Activated B cell treated with CpG ODN at 0.5 μM for 24 hours (primary cell): ENCODE data around the gene HSPA5. TPM values are rescaled to one million over a fixed set of nuclear protein-coding genes. Genes with fewer than 3 reads are reported as not detected.
"Not testable (repeated sequence)": the region's sequence is repeated elsewhere in the genome, so short reads cannot be mapped to it uniquely, and the experiment has no call there.

Experiments
- ATAC-seq: fragments of 200-7000 bp; cut with Tn5 transposase; one replicate; pipeline ENCODE4 v1.10.0; 2021; ENCODE audit warnings: low read depth, mild to moderate bottlenecking, moderate library complexity
- CTCF ChIA-PET: fragments of 350-600 bp; sonication (Branson Sonifier 250); formaldehyde crosslinking; loops from one replicate; lab custom pipeline; 2021; ENCODE audit warnings: antibody characterized with exemption; lab: Charles Lee
- POLR2A ChIA-PET: fragments of 350-600 bp; sonication (Branson Sonifier 250); formaldehyde crosslinking; loops from one replicate; lab custom pipeline; 2021; ENCODE audit warnings: antibody characterized with exemption; lab: Charles Lee
- DNase-seq: peaks from one replicate; pipeline ENCODE4 v3.0.0; 2022
- H3K27ac Mint-ChIP-seq: one replicate; pipeline ENCODE4 v1.8.0; 2020; ENCODE audit warnings: mixed read lengths
- H3K27me3 Mint-ChIP-seq: one replicate; pipeline ENCODE4 v1.8.0; 2021; ENCODE audit warnings: mixed read lengths
- H3K36me3 Mint-ChIP-seq: one replicate; pipeline ENCODE4 v1.8.0; 2021; ENCODE audit warnings: low read depth, mixed read lengths
- H3K4me1 Mint-ChIP-seq: one replicate; pipeline ENCODE4 v1.8.0; 2021; ENCODE audit warnings: mixed read lengths
- H3K4me3 Mint-ChIP-seq: one replicate; pipeline ENCODE4 v1.8.0; 2020; ENCODE audit warnings: mild to moderate bottlenecking, mixed read lengths
- H3K9me3 Mint-ChIP-seq: one replicate; pipeline ENCODE4 v1.8.0; 2020; ENCODE audit warnings: mixed read lengths
- intact Hi-C: fragments of 100-400 bp; cut with micrococcal nuclease; formaldehyde crosslinking; loops from one replicate; pipeline ENCODE4 v1.15.1; 2024
- total RNA-seq: library from RNA; stranded (reverse); gene quantifications from 2 replicates; pipeline ENCODE4 v1.2.3, GENCODE V29; 2022
- TF ChIP-seq, protein P1 (sequence below): fragments of 200-600 bp; IDR thresholded peaks from one replicate; pipeline ENCODE4 v1.8.0; 2022; ENCODE audit warnings: antibody characterized with exemption, mild to moderate bottlenecking

Gene HSPA5
- total RNA-seq, 1 donor from 2014 or later, result 118 TPM

DNA sequence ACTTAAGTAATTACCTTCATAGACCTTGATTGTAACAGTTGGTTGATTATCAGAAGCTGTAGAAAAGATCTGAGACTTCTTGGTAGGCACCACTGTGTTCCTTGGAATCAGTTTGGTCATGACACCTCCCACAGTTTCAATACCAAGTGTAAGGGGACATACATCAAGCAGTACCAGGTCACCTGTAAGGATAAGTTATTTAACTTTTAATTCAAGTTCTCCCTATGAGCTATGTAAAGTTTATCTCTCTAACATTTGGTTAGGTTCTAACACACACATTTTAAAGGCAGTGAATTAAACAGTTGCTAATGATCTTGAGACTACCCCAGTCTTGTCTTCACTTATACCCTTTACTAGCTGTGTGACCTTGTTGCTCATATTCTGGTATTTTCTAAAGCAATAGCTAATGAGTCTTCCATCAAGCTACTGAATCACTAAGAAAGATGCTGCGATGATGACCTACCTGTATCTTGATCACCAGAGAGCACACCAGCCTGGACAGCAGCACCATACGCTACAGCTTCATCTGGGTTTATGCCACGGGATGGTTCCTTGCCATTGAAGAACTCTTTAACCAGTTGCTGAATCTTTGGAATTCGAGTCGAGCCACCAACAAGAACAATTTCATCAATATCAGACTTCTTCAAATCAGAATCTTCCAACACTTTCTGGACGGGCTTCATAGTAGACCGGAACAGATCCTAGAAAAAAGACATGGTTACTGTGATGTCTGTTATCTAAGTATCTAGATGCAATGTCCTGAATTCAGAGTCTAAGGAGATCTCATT is 2.8 kb downstream of the HSPA5 start:
- ChIA-PET CTCF (no interaction called here), POLR2A (interaction anchor here (0.8 to 1.0 kb wide), 3 partner anchors 24 to 67 kb away, joined by 3 to 5 read pairs (median 3); no protein-coding TSS in a partner anchor)
- intact Hi-C loops, result no loop called here
- TF ChIP-seq, protein P1, sequence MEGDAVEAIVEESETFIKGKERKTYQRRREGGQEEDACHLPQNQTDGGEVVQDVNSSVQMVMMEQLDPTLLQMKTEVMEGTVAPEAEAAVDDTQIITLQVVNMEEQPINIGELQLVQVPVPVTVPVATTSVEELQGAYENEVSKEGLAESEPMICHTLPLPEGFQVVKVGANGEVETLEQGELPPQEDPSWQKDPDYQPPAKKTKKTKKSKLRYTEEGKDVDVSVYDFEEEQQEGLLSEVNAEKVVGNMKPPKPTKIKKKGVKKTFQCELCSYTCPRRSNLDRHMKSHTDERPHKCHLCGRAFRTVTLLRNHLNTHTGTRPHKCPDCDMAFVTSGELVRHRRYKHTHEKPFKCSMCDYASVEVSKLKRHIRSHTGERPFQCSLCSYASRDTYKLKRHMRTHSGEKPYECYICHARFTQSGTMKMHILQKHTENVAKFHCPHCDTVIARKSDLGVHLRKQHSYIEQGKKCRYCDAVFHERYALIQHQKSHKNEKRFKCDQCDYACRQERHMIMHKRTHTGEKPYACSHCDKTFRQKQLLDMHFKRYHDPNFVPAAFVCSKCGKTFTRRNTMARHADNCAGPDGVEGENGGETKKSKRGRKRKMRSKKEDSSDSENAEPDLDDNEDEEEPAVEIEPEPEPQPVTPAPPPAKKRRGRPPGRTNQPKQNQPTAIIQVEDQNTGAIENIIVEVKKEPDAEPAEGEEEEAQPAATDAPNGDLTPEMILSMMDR, result no peak
- ATAC-seq, result no peak
- peaks cover 78% of the 10 kb centered on the region for H3K36me3 Mint-ChIP-seq
- H3K27ac Mint-ChIP-seq, result peak overlapping the region; percentile 67
- DNase-seq, result no peak
- H3K4me1 Mint-ChIP-seq, result peaks cover 65% of the 10 kb centered on the region
- peak overlapping the region; percentile 94 for H3K4me3 Mint-ChIP-seq
- H3K27me3 Mint-ChIP-seq, result no peaks in the 10 kb centered on the region
- H3K9me3 Mint-ChIP-seq, result no peaks in the 10 kb centered on the region

DNA sequence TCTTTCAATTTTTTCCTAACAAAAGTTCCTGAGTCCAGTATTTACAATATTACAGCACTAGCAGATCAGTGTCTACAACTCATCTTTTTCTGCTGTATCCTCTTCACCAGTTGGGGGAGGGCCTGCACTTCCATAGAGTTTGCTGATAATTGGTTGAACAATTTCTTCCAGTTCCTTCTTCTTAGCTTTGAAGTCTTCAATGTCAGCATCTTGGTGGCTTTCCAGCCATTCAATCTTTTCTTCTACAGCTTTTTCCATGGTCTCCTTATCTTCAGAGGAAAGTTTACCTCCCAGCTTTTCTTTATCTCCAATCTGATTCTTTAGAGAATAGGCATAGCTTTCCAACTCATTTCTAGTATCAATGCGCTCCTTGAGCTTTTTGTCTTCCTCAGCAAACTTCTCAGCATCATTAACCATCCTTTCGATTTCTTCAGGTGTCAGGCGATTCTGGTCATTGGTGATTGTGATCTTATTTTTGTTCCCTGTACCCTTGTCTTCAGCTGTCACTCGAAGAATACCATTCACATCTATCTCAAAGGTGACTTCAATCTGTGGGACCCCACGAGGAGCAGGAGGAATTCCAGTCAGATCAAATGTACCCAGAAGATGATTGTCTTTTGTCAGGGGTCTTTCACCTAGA is 4.5 kb downstream of the HSPA5 start:
- DNase-seq, H3K27me3 Mint-ChIP-seq, H3K9me3 Mint-ChIP-seq, ATAC-seq, intact Hi-C loops, H3K27ac Mint-ChIP-seq: not testable (repeated sequence)
- peaks cover 81% of the 10 kb centered on the region for H3K36me3 Mint-ChIP-seq
- CTCF ChIA-PET, result interaction anchor here (0.6 kb wide), 1 partner anchor 574 kb away, joined by 7 read pairs; no protein-coding TSS in a partner anchor
- POLR2A ChIA-PET, result interaction anchor here (0.7 kb wide), 2 partner anchors 11 to 374 kb away, joined by 5 to 7 read pairs; no protein-coding TSS in a partner anchor
- peak overlapping the region; percentile 50 for H3K4me3 Mint-ChIP-seq
- peaks cover 57% of the 10 kb centered on the region for H3K4me1 Mint-ChIP-seq

DNA sequence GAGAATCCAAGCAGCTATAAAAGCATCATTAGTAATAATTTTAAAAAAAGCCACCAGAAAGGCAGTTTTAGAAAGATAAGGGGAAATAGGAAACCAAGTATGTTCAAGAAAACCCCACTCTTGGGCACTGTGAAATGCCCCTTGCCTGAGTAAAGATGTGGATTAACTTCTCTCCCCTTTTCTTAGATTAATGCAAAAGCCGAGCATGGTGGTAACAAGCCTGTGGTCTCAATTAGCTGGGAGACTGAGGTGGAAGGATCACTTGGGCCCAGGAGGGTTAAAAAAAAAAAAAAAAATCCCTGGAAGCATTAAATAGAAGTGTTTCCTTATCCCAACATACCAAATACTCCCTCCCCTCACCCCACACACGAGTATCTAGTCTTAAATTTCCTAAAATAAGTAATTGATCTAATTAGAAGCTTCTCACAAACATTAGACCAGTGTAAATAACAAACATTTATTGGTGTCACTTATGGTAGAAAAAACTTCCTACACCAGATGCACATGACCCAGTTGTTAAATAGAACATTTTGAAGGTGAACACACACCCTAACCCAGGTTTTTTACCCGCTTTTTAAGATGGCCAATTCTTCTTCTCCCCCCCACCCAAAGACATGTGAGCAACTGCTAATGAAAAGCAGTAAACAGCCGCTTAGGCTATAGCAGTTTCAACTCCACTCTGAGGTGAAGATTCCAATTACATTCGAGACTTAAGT is 5.2 kb downstream of the HSPA5 start:
- H3K4me3 Mint-ChIP-seq, result peak overlapping the region; percentile 8
- POLR2A ChIA-PET, result interaction anchor here (0.6 to 0.7 kb wide), 2 partner anchors 83 to 374 kb away, joined by 3 to 7 read pairs; no protein-coding TSS in a partner anchor
- peaks cover 54% of the 10 kb centered on the region for H3K4me1 Mint-ChIP-seq
- DNase-seq (no peak), ATAC-seq (no peak)
- CTCF ChIA-PET, result interaction anchor here (0.6 kb wide), 1 partner anchor 574 kb away, joined by 7 read pairs; no protein-coding TSS in a partner anchor
- intact Hi-C loops, result no loop called here
- no peak overlapping the region for H3K27ac Mint-ChIP-seq
- TF ChIP-seq, protein P1, result no peak
- no peaks in the 10 kb centered on the region for H3K9me3 Mint-ChIP-seq
- H3K36me3 Mint-ChIP-seq, result peaks cover 81% of the 10 kb centered on the region
- H3K27me3 Mint-ChIP-seq, result no peaks in the 10 kb centered on the region

DNA sequence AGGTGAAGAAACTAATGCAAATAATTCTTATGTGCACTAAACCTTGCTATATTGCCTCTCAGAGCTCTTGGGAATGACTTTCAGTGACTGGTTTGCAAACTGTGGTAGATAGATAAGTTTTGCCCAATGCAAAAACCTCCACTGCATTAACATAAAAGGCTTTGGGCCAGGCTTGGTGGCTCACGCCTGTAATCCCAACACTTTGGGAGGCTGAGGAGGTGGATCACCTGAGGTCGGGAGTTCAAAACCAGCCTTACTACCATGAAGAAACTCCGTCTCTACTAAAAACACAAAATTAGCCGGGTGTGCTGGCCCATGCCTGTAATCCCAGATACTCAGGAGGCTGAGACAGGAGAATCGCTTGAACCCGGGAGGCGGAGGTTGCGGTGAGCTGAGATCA is 7.0 kb downstream of the HSPA5 start:
- intact Hi-C loops, CTCF ChIA-PET, ATAC-seq, H3K9me3 Mint-ChIP-seq, DNase-seq, H3K27ac Mint-ChIP-seq, H3K27me3 Mint-ChIP-seq, H3K4me3 Mint-ChIP-seq: not testable (repeated sequence)
- peaks cover 40% of the 10 kb centered on the region for H3K4me1 Mint-ChIP-seq
- POLR2A ChIA-PET, result interaction anchor here (0.6 kb wide), 2 partner anchors 11 to 26 kb away, joined by 3 read pairs; no protein-coding TSS in a partner anchor
- peaks cover 78% of the 10 kb centered on the region for H3K36me3 Mint-ChIP-seq

DNA sequence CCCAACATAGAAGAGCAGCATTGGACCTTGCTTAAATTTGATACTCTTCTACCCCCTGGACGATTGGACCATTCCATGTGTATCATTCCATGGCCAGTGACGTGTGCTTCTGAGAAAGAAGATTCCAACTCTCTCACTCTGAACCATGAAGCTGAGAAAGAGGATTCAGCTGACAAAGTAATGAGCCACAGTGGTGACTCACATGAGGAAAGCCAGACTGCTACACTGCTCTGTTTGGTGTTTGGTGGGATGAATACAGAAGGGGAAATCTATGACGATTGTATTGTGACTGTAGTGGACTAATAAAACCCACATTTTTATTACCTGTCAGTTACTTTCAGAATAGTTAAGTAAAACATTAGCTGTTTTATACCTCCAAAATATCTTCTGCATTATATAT is 7.5 kb downstream of the HSPA5 start:
- peaks cover 36% of the 10 kb centered on the region for H3K4me1 Mint-ChIP-seq
- H3K4me3 Mint-ChIP-seq, result no peak overlapping the region
- ChIA-PET CTCF (no interaction called here), POLR2A (interaction anchor here (0.6 kb wide), 1 partner anchor 11 kb away, joined by 3 read pairs; no protein-coding TSS in a partner anchor)
- DNase-seq, result no peak
- no peak for ATAC-seq
- intact Hi-C loops, result no loop called here
- peaks cover 74% of the 10 kb centered on the region for H3K36me3 Mint-ChIP-seq
- no peaks in the 10 kb centered on the region for H3K27me3 Mint-ChIP-seq
- no peak overlapping the region for H3K27ac Mint-ChIP-seq
- TF ChIP-seq, protein P1, result no peak
- H3K9me3 Mint-ChIP-seq, result no peaks in the 10 kb centered on the region
